Activated CD8-positive, alpha-beta memory T cell treated with anti-CD3 and anti-CD28 coated beads, Interleukin-2, amount 50 U/mL, for 48 hours (primary cell): ENCODE results near the gene OR10P1.

Experiments used
- DNase-seq: peaks from one replicate; pipeline ENCODE4 v3.0.0-alpha.2; 2020

OR10P1 gene

GRCh38 chr12:55653031-55653430 is 16.3 kb downstream of the OR10P1 start:
- peak; percentile 42 for DNase-seq

- DNase-seq: no peak
Observed at GRCh38 chr12:55654511-55655214, 18.0 kb downstream of the OR10P1 start.

GRCh38 chr12:55657212-55657611 is 20.5 kb downstream of the OR10P1 start:
- DNase-seq: no peak

- DNase-seq: peak; percentile 15
Observed at GRCh38 chr12:55658212-55658611, 21.5 kb downstream of the OR10P1 start.

- DNase-seq: peak; percentile 2
Observed at GRCh38 chr12:55658635-55659391, 22.1 kb downstream of the OR10P1 start.

GRCh38 chr12:55659486-55660385 is 23.0 kb downstream of the OR10P1 start:
- DNase-seq: no peak

- no peak for DNase-seq
Observed at GRCh38 chr12:55663391-55663790, 26.7 kb downstream of the OR10P1 start.

- DNase-seq: no peak
Observed at GRCh38 chr12:55664826-55665225, 28.1 kb downstream of the OR10P1 start.

GRCh38 chr12:55666508-55666907 is 29.8 kb downstream of the OR10P1 start:
- peak; percentile 8 for DNase-seq

GRCh38 chr12:55670276-55670675 is 33.6 kb downstream of the OR10P1 start:
- peak; percentile 22 for DNase-seq

- no peak for DNase-seq
Observed at GRCh38 chr12:55671746-55672145, 35.1 kb downstream of the OR10P1 start.

- no peak for DNase-seq
Observed at GRCh38 chr12:55673638-55674037, 36.9 kb downstream of the OR10P1 start.

GRCh38 chr12:55675666-55676065 is 39.0 kb downstream of the OR10P1 start:
- no peak for DNase-seq

GRCh38 chr12:55676707-55677106 is 40.0 kb downstream of the OR10P1 start:
- DNase-seq: no peak

GRCh38 chr12:55679691-55680090 is 43.0 kb downstream of the OR10P1 start:
- no peak for DNase-seq

- DNase-seq: no peak
Observed at GRCh38 chr12:55681142-55682077, 44.7 kb downstream of the OR10P1 start.

- no peak for DNase-seq
Observed at GRCh38 chr12:55682087-55682796, 45.5 kb downstream of the OR10P1 start.

- DNase-seq: no peak
Observed at GRCh38 chr12:55683676-55684075, 47.0 kb downstream of the OR10P1 start.

- no peak for DNase-seq
Observed at GRCh38 chr12:55684761-55685370, 48.2 kb downstream of the OR10P1 start.

GRCh38 chr12:55685671-55686070 is 49.0 kb downstream of the OR10P1 start:
- no peak for DNase-seq
